Endodermal cell (in vitro differentiated cells): ENCODE data around the gene SLC2A2. TPM values are rescaled to one million over a fixed set of nuclear protein-coding genes. Genes with fewer than 3 reads are reported as not detected.

Experiments
- DNase-seq: peaks from one replicate; pipeline ENCODE4 v3.0.0-alpha.2; 2017
- H3K27ac ChIP-seq: 2 replicates; pipeline ENCODE4 v1.5.1; 2013; ENCODE audit warnings: mild to moderate bottlenecking, low read depth, low read length, moderate library complexity
- H3K27me3 ChIP-seq: 2 replicates; pipeline ENCODE4 v1.6.1; 2013; ENCODE audit warnings: mild to moderate bottlenecking, low read length, moderate library complexity; ENCODE audit not compliant: insufficient read depth, control insufficient read depth, poor library complexity, severe bottlenecking
- H3K36me3 ChIP-seq: 2 replicates; pipeline ENCODE4 v1.7.0; 2013; ENCODE audit warnings: mild to moderate bottlenecking, low read length, moderate library complexity; ENCODE audit not compliant: control insufficient read depth, insufficient read depth
- H3K4me1 ChIP-seq: one replicate; pipeline ENCODE4 v1.7.0; 2013; ENCODE audit warnings: low read length; ENCODE audit not compliant: control insufficient read depth, insufficient read depth
- H3K4me3 ChIP-seq: 2 replicates; pipeline ENCODE4 v1.5.1; 2013; ENCODE audit warnings: mild to moderate bottlenecking, low read length, moderate library complexity
- H3K9ac ChIP-seq: 2 replicates; pipeline ENCODE4 v1.6.1; 2013; ENCODE audit warnings: mild to moderate bottlenecking, low read length, moderate library complexity; ENCODE audit not compliant: poor library complexity, severe bottlenecking; ENCODE audit errors: extremely low read depth
- H3K9me3 ChIP-seq: 2 replicates; pipeline ENCODE4 v1.6.1; 2013; ENCODE audit warnings: mild to moderate bottlenecking, low read length, moderate library complexity; ENCODE audit not compliant: control insufficient read depth
- H3K27ac Mint-ChIP-seq: 2 replicates; pipeline ENCODE4 v1.8.0; 2020; ENCODE audit warnings: mixed read lengths
- H3K27me3 Mint-ChIP-seq: 2 replicates; pipeline ENCODE4 v1.8.0; 2021; ENCODE audit warnings: mild to moderate bottlenecking, mixed read lengths; ENCODE audit not compliant: insufficient read depth
- H3K36me3 Mint-ChIP-seq: 2 replicates; pipeline ENCODE4 v1.8.0; 2020; ENCODE audit warnings: low read depth, mixed read lengths
- H3K4me1 Mint-ChIP-seq: 2 replicates; pipeline ENCODE4 v1.8.0; 2020; ENCODE audit warnings: mixed read lengths
- H3K4me3 Mint-ChIP-seq: 2 replicates; pipeline ENCODE4 v1.8.0; 2020; ENCODE audit warnings: mild to moderate bottlenecking, moderate library complexity, mixed read lengths
- H3K9me3 Mint-ChIP-seq: 2 replicates; pipeline ENCODE4 v1.8.0; 2020; ENCODE audit warnings: mild to moderate bottlenecking, mixed read lengths
- WGBS, 2 experiments: methylation state at CpG; one replicate each; pipeline versions ENCODE4 v1.1.5 to v1.1.7; 2013; ENCODE audit warnings: missing lambda C conversion rate in 2 of 2, mixed read lengths in 1 of 2; ENCODE audit not compliant: insufficient coverage in 1 of 2, insufficient read length in 1 of 2; 5-methylcytosine and 5-hydroxymethylcytosine counted together
- total RNA-seq, 2 donors: library from RNA; stranded (reverse); fragmentation: NEBNext Ultra II Directional in 1 of 2; extraction: Animal tissue kit (Norgen Biotek cat#: 25700) in 1 of 2; gene quantifications; 2 replicates in 1 of 2; 3 replicates in 1 of 2; pipeline ENCODE4 v1.2.1, GENCODE V29; 2021
- TF ChIP-seq, protein P1 (sequence below): fragments of 200-600 bp; sonication (generic); conservative IDR thresholded peaks from 2 replicates; pipeline ENCODE4 v1.5.0; 2021; ENCODE audit warnings: antibody characterized with exemption, mild to moderate bottlenecking

SLC2A2 gene
- total RNA-seq, 2 donors from 2014 or later = 0.24 to 0.51 TPM

DNA sequence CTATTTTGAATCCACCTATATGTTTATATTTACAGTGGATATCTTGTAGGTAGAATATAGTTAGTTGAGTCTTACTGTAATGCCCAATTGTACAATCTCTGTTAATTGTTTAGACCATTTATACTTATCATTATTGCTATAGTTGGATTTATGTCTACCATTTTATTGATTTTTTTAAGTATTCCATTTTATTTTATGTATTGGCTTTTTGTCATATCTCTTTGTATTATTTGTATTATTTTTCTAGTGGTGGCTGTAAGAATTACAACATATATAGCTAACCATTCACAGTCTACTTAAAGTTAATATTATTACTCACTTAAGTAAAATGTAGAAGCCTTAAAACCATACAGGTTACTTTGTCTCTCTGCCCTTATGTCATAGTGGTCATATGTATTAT, 46.1 kb downstream of the SLC2A2 start:
- H3K4me1 Mint-ChIP-seq = peaks cover 13% of the 10 kb centered on the region
- Histone ChIP-seq H3K4me3 (no peak overlapping the region), H3K9me3 (peaks cover 9% of the 10 kb centered on the region), H3K36me3 (no peaks in the 10 kb centered on the region), H3K27me3 (no peaks in the 10 kb centered on the region), H3K9ac (no peak overlapping the region), H3K27ac (no peak overlapping the region), H3K4me1 (no peaks in the 10 kb centered on the region)
- DNase-seq = no peak
- peaks cover 13% of the 10 kb centered on the region for H3K27me3 Mint-ChIP-seq
- H3K27ac Mint-ChIP-seq = no peak overlapping the region
- H3K9me3 Mint-ChIP-seq = peaks cover 5% of the 10 kb centered on the region
- H3K36me3 Mint-ChIP-seq = no peaks in the 10 kb centered on the region
- no peak overlapping the region for H3K4me3 Mint-ChIP-seq
- TF ChIP-seq, protein P1, sequence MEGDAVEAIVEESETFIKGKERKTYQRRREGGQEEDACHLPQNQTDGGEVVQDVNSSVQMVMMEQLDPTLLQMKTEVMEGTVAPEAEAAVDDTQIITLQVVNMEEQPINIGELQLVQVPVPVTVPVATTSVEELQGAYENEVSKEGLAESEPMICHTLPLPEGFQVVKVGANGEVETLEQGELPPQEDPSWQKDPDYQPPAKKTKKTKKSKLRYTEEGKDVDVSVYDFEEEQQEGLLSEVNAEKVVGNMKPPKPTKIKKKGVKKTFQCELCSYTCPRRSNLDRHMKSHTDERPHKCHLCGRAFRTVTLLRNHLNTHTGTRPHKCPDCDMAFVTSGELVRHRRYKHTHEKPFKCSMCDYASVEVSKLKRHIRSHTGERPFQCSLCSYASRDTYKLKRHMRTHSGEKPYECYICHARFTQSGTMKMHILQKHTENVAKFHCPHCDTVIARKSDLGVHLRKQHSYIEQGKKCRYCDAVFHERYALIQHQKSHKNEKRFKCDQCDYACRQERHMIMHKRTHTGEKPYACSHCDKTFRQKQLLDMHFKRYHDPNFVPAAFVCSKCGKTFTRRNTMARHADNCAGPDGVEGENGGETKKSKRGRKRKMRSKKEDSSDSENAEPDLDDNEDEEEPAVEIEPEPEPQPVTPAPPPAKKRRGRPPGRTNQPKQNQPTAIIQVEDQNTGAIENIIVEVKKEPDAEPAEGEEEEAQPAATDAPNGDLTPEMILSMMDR = peak; percentile 53

DNA sequence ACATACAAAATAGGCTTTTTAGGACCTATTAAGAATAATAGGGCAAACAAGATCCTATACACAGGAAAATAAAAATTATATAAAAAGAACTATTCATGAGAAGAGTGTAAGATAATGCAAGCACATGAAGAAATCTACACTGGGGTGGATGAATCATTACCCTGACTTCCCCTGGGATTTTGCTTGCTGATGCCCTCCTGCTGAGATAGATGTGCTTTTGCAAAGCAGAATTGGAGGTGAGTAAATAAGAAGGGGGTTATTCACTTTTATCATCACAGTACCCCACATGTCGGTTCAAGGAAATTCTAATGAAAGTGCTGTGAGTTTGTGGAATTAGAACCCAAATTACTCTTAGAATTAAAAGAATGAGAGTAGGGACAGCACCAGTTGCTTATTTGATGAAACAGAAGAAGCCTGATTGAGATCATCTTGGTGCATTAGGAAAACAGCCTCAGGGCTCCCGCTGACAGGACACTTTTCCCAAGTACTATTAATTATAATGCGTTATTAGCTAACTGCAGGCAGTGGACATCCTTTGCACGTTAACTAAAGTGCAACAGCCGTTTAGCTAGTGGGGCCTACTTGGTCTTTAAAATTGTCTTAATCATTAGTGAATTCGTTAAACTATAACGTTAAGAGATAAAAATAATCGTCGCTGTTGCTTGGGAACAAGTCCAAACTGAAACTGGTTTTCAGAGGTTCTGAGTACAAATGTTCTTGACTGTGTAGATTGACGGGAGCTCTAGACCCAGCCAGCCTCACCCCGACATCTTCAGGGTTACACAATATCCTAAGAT, 48.4 kb downstream of the SLC2A2 start:
- no peak for DNase-seq
- no peak overlapping the region for H3K4me3 ChIP-seq
- H3K36me3 Mint-ChIP-seq = no peaks in the 10 kb centered on the region

DNA sequence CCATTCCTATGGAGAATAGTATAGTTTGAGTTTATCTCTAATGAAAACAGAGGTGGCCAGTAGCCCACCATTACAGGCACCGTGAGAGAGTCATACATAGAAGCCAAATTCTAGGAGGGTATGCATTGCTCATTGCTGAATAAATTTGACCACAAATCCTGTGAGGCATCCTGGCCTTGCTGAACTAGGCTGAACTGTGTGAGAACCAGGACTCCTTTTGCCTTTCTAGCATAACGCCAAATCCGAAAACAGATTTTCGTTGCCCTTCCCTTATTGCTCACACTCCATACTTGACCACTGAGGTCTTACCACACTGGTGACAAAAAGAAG, 50.4 kb downstream of the SLC2A2 start:
- Histone ChIP-seq H3K9me3 (no peaks in the 10 kb centered on the region), H3K36me3 (no peaks in the 10 kb centered on the region), H3K4me3 (no peak overlapping the region), H3K27ac (no peak overlapping the region), H3K9ac (no peak overlapping the region), H3K4me1 (no peaks in the 10 kb centered on the region), H3K27me3 (no peaks in the 10 kb centered on the region)
- Mint-ChIP-seq H3K27me3 (peaks cover 36% of the 10 kb centered on the region), H3K27ac (no peak overlapping the region), H3K36me3 (no peaks in the 10 kb centered on the region), H3K4me3 (no peak overlapping the region), H3K4me1 (peaks cover 18% of the 10 kb centered on the region), H3K9me3 (peaks cover 9% of the 10 kb centered on the region)
- no peak for DNase-seq
- TF ChIP-seq, protein P1 = no peak
- WGBS, 2 experiments = 94 to 100% methylated on average over 2 to 4 of the region's 4 CpGs

More for the DNA sequence above, 48.4 kb downstream of the SLC2A2 start:
- H3K4me1 ChIP-seq = no peaks in the 10 kb centered on the region
- 84 to 92% methylated on average over 6 to 11 of the region's 11 CpGs for WGBS, 2 experiments
- no peaks in the 10 kb centered on the region for H3K9me3 ChIP-seq
- H3K27me3 ChIP-seq = no peaks in the 10 kb centered on the region
- Mint-ChIP-seq H3K4me1 (peaks cover 10% of the 10 kb centered on the region), H3K27me3 (peaks cover 28% of the 10 kb centered on the region), H3K9me3 (no peaks in the 10 kb centered on the region), H3K27ac (no peak overlapping the region), H3K4me3 (no peak overlapping the region)
- H3K36me3 ChIP-seq = no peaks in the 10 kb centered on the region
- no peak overlapping the region for H3K27ac ChIP-seq
- TF ChIP-seq, protein P1 = no peak
- no peak overlapping the region for H3K9ac ChIP-seq
